Measurements from ENCODE around the gene SPTB.

The SPTB gene

GRCh38 chr14:64846319-64846718, 33.4 kb downstream of the SPTB start:
- Histone ChIP-seq H3K79me2 (ENCODE audit: insufficient read depth, low read length) (no peaks in the 10 kb centered on the region), H3K27ac (ENCODE audit: low read length) (no peak overlapping the region), H3K4me3 (ENCODE audit: low read depth in 1 of 2, low read length in 2 of 2) (no peak overlapping the region), H3K4me1 (ENCODE audit: insufficient read depth, low read length) (no peaks in the 10 kb centered on the region), H3K9me3 (ENCODE audit: insufficient read depth, low read length, severe bottlenecking) (no peaks in the 10 kb centered on the region), H3K36me3 (ENCODE audit: insufficient read depth, low read length) (no peaks in the 10 kb centered on the region), H2AFZ (ENCODE audit: low read depth, low read length) (no peak overlapping the region), H3K27me3 (ENCODE audit: insufficient read depth, low read length, poor library complexity) (peaks cover 42% of the 10 kb centered on the region), H3K4me2 (ENCODE audit: insufficient read depth, low read length) (no peak overlapping the region), H3K9ac (ENCODE audit: low read depth, low read length) (no peak overlapping the region), H4K20me1 (ENCODE audit: insufficient read depth, low read length) (no peaks in the 10 kb centered on the region)
- DNase-seq = no peak
- no peak for TF ChIP-seq CTCF (IDR thresholded peaks at IDR 0.05; ENCODE audit: borderline replicate concordance, extremely low read depth, low read length, poor library complexity, severe bottlenecking)
- no peak for TF ChIP-seq EZH2 (IDR thresholded peaks at IDR 0.05; ENCODE audit: borderline replicate concordance, low read depth, low read length, severe bottlenecking)
- no peak for ATAC-seq (ENCODE audit: insufficient read depth, low read depth)

- DNase-seq (no peak), ATAC-seq (ENCODE audit: insufficient read depth, low read depth) (no peak)
- TF ChIP-seq CTCF (IDR thresholded peaks at IDR 0.05; ENCODE audit: borderline replicate concordance, extremely low read depth, low read length, poor library complexity, severe bottlenecking) (no peak), EZH2 (IDR thresholded peaks at IDR 0.05; ENCODE audit: borderline replicate concordance, low read depth, low read length, severe bottlenecking) (no peak)
- H3K4me2 ChIP-seq (ENCODE audit: insufficient read depth, low read length) = no peak overlapping the region
- no peaks in the 10 kb centered on the region for H3K9me3 ChIP-seq (ENCODE audit: insufficient read depth, low read length, severe bottlenecking)
- H4K20me1 ChIP-seq (ENCODE audit: insufficient read depth, low read length) = no peaks in the 10 kb centered on the region
- H3K79me2 ChIP-seq (ENCODE audit: insufficient read depth, low read length) = no peaks in the 10 kb centered on the region
- H3K4me1 ChIP-seq (ENCODE audit: insufficient read depth, low read length) = no peaks in the 10 kb centered on the region
- H2AFZ ChIP-seq (ENCODE audit: low read depth, low read length) = no peak overlapping the region
- no peak overlapping the region for H3K4me3 ChIP-seq (ENCODE audit: low read depth in 1 of 2, low read length in 2 of 2)
- no peaks in the 10 kb centered on the region for H3K36me3 ChIP-seq (ENCODE audit: insufficient read depth, low read length)
- H3K27me3 ChIP-seq (ENCODE audit: insufficient read depth, low read length, poor library complexity) = peaks cover 46% of the 10 kb centered on the region
- H3K27ac ChIP-seq (ENCODE audit: low read length) = no peak overlapping the region
- no peak overlapping the region for H3K9ac ChIP-seq (ENCODE audit: low read depth, low read length)
Observed at GRCh38 chr14:64845878-64846277, 33.8 kb downstream of the SPTB start.

GRCh38 chr14:64844969-64845536, 34.7 kb downstream of the SPTB start:
- Histone ChIP-seq H3K79me2 (ENCODE audit: insufficient read depth, low read length) (no peaks in the 10 kb centered on the region), H4K20me1 (ENCODE audit: insufficient read depth, low read length) (no peaks in the 10 kb centered on the region), H3K9me3 (ENCODE audit: insufficient read depth, low read length, severe bottlenecking) (no peaks in the 10 kb centered on the region), H3K9ac (ENCODE audit: low read depth, low read length) (no peak overlapping the region), H3K4me3 (ENCODE audit: low read depth in 1 of 2, low read length in 2 of 2) (no peak overlapping the region), H3K36me3 (ENCODE audit: insufficient read depth, low read length) (no peaks in the 10 kb centered on the region), H3K4me1 (ENCODE audit: insufficient read depth, low read length) (no peaks in the 10 kb centered on the region), H3K4me2 (ENCODE audit: insufficient read depth, low read length) (no peak overlapping the region), H2AFZ (ENCODE audit: low read depth, low read length) (no peak overlapping the region), H3K27ac (ENCODE audit: low read length) (no peak overlapping the region), H3K27me3 (ENCODE audit: insufficient read depth, low read length, poor library complexity) (peaks cover 46% of the 10 kb centered on the region)
- TF ChIP-seq EZH2 (IDR thresholded peaks at IDR 0.05; ENCODE audit: borderline replicate concordance, low read depth, low read length, severe bottlenecking) = no peak
- TF ChIP-seq CTCF (IDR thresholded peaks at IDR 0.05; ENCODE audit: borderline replicate concordance, extremely low read depth, low read length, poor library complexity, severe bottlenecking) = no peak
- ATAC-seq (ENCODE audit: insufficient read depth, low read depth) = no peak
- DNase-seq = no peak

- H3K9ac ChIP-seq (ENCODE audit: low read depth, low read length) = no peak overlapping the region
- DNase-seq (no peak), ATAC-seq (ENCODE audit: insufficient read depth, low read depth) (no peak)
- no peak overlapping the region for H2AFZ ChIP-seq (ENCODE audit: low read depth, low read length)
- no peaks in the 10 kb centered on the region for H3K36me3 ChIP-seq (ENCODE audit: insufficient read depth, low read length)
- no peaks in the 10 kb centered on the region for H3K4me1 ChIP-seq (ENCODE audit: insufficient read depth, low read length)
- no peak for TF ChIP-seq CTCF (IDR thresholded peaks at IDR 0.05; ENCODE audit: borderline replicate concordance, extremely low read depth, low read length, poor library complexity, severe bottlenecking)
- no peak for TF ChIP-seq EZH2 (IDR thresholded peaks at IDR 0.05; ENCODE audit: borderline replicate concordance, low read depth, low read length, severe bottlenecking)
- H3K79me2 ChIP-seq (ENCODE audit: insufficient read depth, low read length) = no peaks in the 10 kb centered on the region
- no peak overlapping the region for H3K4me3 ChIP-seq (ENCODE audit: low read depth in 1 of 2, low read length in 2 of 2)
- no peaks in the 10 kb centered on the region for H3K9me3 ChIP-seq (ENCODE audit: insufficient read depth, low read length, severe bottlenecking)
- H3K27ac ChIP-seq (ENCODE audit: low read length) = no peak overlapping the region
- peaks cover 43% of the 10 kb centered on the region for H3K27me3 ChIP-seq (ENCODE audit: insufficient read depth, low read length, poor library complexity)
- H4K20me1 ChIP-seq (ENCODE audit: insufficient read depth, low read length) = no peaks in the 10 kb centered on the region
- H3K4me2 ChIP-seq (ENCODE audit: insufficient read depth, low read length) = no peak overlapping the region
Observed at GRCh38 chr14:64844272-64844671, 35.4 kb downstream of the SPTB start.

Data from DND-41 (cell line).